RWPE1 (cell line): ENCODE data around the gene LHFPL2.

Source experiments
- CTCF ChIA-PET: fragments of 350-600 bp; sonication (Branson Sonifier 250); formaldehyde crosslinking; extraction: SDS; loops from one replicate; lab custom pipeline; 2021; lab: Yijun Ruan, JAX
- POLR2A ChIA-PET: fragments of 400-600 bp; formaldehyde crosslinking; extraction: SDS; loops from one replicate; lab custom pipeline; 2020; ENCODE audit warnings: antibody characterized with exemption; ENCODE audit not compliant: low non-redundant PET; lab: Yijun Ruan, JAX
- DNase-seq: peaks from one replicate; pipeline ENCODE4 v3.0.0; 2012; ENCODE audit warnings: low spot score
- H3K27ac ChIP-seq: fragments of 450-650 bp; 2 replicates; pipeline ENCODE4 v1.5.1; 2017
- TF ChIP-seq, protein P1 (sequence below): fragments of 450-650 bp; conservative IDR thresholded peaks from 2 replicates; pipeline ENCODE4 v1.5.1; 2017; ENCODE audit warnings: low read depth, mild to moderate bottlenecking

Gene LHFPL2

DNA sequence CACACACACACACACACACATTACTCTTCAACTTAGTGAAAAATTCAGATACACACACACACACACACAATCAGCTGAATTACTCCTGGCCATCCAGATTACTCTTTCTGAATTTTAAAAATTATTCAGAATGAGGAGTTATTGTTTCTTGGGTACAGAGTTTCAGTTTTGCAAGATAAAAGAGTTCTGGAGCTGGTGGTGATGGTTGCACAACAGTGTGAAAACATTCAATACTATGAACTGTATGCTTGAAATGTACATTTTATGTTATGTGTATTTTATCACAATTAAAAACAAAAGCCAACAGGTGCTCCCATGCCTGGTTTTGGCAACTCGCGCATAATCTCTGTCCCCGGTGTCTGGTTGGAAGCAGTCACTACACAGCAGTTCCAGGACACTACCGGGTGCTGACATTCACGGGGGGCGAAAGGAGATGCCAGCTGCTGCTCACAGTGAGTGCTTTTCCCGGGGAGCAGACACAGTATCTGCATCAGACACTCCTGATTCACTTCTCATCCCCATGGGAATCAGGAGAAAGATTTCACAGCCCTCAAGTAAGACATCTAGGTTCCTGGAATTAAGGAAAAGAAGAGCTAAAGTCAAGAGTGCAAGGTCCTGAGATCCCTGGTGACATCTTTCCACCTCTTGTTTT is 55.7 kb downstream of the LHFPL2 start:
- ChIA-PET CTCF (interaction anchor here (1.1 kb wide), 1 partner anchor 17 kb away, joined by 3 read pairs; no protein-coding TSS in a partner anchor), POLR2A (no interaction called here)
- TF ChIP-seq, protein P1, sequence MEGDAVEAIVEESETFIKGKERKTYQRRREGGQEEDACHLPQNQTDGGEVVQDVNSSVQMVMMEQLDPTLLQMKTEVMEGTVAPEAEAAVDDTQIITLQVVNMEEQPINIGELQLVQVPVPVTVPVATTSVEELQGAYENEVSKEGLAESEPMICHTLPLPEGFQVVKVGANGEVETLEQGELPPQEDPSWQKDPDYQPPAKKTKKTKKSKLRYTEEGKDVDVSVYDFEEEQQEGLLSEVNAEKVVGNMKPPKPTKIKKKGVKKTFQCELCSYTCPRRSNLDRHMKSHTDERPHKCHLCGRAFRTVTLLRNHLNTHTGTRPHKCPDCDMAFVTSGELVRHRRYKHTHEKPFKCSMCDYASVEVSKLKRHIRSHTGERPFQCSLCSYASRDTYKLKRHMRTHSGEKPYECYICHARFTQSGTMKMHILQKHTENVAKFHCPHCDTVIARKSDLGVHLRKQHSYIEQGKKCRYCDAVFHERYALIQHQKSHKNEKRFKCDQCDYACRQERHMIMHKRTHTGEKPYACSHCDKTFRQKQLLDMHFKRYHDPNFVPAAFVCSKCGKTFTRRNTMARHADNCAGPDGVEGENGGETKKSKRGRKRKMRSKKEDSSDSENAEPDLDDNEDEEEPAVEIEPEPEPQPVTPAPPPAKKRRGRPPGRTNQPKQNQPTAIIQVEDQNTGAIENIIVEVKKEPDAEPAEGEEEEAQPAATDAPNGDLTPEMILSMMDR = no peak
- no peak for DNase-seq
- no peak overlapping the region for H3K27ac ChIP-seq

DNA sequence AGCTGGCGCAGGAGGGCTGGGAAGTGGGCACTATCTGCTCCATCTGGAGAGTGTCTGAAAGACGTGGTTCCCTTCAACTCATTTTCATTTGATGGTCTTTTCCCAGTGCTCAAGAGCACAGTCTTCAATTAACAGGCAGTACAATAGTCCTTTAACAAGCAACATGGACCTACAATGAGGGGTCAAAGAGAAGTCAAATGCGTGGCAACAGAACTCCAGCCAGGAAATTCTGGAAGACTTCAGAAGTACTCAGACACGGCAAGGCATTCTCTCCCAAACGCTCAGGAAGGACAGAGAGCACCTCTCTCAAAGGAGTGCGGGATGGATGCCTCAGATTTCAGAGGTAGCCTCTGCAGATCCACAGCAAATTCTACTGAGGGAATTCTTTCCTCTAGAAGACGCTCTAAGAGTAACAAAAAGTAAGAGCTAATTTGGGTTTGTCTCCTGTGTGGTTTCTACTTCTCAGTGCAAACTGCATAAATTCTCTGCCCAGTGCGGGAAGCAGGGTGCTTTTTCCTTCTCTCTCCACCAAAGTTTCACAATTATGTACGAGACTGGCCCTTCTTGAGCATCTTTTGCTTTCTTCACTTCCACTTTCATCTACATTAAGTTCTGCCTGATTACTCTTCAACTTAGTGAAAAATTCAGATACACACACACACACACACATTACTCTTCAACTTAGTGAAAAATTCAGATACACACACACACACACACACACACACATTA is 56.4 kb downstream of the LHFPL2 start:
- TF ChIP-seq, protein P1 = no peak
- DNase-seq = no peak
- POLR2A ChIA-PET = no interaction called here
- CTCF ChIA-PET = interaction anchor here (0.8 kb wide), 1 partner anchor 1184 kb away, joined by 3 read pairs; no protein-coding TSS in a partner anchor
- H3K27ac ChIP-seq = no peak overlapping the region

DNA sequence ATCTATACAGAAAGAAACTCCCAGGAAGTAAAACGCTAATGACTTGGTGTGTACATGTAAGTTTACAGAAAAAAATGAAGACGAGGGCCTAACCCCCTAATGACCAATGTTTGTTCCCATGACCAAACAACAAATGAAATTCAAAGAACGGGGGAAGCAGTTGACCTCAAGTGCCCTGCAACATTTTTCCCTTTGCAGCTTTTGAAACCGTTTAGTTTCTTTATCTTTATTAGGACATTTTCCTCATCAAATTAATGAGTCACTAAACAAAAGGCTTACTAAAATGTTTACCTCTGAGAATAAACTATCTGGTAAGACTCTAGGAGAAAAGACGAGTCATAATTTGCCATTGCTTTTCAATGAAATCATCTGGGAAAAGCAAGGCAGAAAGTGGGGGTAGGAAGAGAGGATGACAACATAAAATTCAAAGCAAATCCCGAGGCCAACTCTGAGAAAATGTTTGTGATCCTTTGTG is 57.4 kb downstream of the LHFPL2 start:
- DNase-seq = peak; percentile 64
- no peak overlapping the region for H3K27ac ChIP-seq
- ChIA-PET CTCF (interaction anchor here (0.8 kb wide), 1 partner anchor 1183 kb away, joined by 3 read pairs; no protein-coding TSS in a partner anchor), POLR2A (no interaction called here)
- TF ChIP-seq, protein P1 = no peak

DNA sequence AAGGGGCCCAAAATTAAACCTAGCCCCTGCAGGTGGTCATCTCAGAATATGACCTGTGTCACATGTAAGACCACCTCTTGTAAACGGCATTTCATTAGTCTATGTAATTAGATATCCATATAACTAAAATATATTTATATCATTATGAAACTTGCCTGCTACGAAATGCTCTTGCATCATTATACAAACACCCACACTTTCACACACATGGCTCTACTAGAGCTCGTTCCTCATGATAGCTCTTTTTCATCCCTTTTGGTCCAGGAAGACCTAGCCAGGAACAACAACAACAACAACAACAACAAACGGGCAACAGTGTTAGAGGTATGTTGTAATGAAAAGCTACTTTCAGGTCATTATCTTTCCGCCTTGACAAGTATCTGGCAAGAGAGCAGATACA is 58.6 kb downstream of the LHFPL2 start:
- TF ChIP-seq, protein P1 = no peak
- no peak overlapping the region for H3K27ac ChIP-seq
- DNase-seq = no peak
- CTCF ChIA-PET = interaction anchor here (0.6 kb wide), 1 partner anchor 12 kb away, joined by 3 read pairs; no protein-coding TSS in a partner anchor
- POLR2A ChIA-PET = no interaction called here

DNA sequence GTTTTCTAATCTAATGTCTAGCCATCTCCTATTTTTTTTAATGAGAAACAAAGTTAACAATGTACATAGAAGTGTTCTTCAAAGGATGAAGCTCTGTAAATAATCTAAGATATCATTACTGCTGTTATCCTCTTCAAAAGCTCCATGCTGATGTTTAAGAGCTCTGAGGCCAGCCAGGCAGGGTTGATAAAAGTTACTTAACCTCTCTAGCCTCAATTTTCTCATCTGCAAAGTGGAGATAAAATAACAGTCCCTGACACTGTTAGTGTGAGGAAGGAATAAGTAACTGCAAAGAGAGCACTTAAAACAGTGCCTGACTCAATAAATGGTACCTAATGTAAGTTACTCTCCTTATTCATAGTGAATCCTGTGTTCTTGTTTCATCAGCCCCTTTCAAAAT is 60.1 kb downstream of the LHFPL2 start:
- TF ChIP-seq, protein P1 = no peak
- POLR2A ChIA-PET = no interaction called here
- no peak overlapping the region for H3K27ac ChIP-seq
- DNase-seq = no peak
- CTCF ChIA-PET = interaction anchor here (0.7 kb wide), 1 partner anchor 433 kb away, joined by 4 read pairs; no protein-coding TSS in a partner anchor

DNA sequence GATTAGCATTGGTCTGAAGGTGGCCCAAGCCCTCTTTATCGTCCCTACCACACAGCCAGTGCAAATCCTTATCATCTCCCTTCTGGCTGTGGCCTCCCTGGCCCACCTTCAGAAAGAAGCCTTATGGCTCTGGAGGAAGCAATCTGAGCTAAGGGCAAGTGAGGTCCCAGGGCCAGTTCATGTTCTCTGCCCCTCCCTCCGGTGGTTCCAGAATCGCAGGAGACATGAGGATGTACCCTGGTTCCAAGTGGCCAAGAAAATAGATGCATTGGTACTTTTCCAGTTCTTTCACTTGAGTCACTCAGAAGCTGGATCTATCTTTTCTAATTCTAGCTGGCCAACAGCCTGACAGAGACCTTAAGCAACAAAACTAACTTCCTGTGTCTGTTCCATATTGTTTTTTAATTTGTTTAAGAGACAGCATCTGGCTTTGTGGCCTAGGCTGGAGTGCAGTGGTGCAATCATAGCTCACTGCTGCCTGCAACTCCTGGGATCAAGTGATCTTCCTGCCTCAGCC is 60.7 kb downstream of the LHFPL2 start:
- TF ChIP-seq, protein P1 = no peak
- ChIA-PET CTCF (no interaction called here), POLR2A (no interaction called here)
- DNase-seq = no peak
- H3K27ac ChIP-seq = peak overlapping the region; percentile 68
